Measurements from ENCODE around the gene ACOX3.

Gene ACOX3

DNA sequence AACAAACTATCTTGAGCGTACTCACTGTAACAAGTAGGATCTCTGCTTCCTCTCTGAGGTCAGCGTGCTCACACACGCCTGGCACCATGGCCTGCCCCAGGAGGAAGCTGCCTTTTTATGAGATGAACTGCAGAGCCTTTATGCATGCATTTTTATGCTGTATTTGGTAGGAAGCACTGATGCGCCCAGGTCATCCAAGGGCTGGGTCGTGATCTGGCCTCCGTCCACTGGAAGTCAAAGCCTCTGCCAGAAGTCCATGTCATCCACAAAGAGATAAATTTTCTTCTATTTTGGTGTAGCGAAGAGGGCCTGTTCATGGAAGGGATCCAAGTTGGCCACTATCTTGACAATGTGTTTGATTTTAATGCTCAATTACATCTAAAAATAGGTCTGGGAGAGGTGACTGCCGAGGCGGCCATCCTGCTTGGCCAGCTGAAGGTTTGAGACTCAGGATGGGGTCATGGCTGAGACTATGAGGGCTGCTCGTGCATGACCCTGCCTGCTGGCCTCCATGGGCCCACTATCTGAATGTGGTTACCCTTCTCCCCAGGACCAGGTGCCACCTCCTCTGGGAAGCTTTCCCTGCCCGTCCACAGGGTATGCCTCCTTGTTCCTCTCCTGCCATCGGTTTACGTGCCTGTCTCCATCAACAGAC, 120.7 kb downstream of the ACOX3 start:
- DNase-seq = no peak

DNA sequence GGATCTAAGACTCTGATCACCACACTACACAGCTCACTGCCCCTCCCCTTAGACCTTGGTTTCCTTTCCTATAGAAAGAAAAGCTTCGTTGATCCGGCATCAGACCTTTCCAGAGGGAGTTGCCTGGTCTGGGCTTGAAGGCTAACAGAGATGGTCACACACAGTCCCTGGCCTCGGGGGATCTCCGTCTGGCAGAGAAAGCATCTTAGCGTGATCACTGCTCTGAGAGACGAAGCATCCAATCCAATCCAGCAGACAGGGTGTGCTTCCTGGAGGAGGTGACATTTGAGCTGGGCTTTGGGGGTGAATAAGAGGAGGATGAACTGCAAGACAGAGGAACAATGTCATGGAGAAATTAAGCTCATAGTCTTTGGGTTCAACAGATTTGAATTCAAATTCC, 121.5 kb downstream of the ACOX3 start:
- no peak for DNase-seq

DNA sequence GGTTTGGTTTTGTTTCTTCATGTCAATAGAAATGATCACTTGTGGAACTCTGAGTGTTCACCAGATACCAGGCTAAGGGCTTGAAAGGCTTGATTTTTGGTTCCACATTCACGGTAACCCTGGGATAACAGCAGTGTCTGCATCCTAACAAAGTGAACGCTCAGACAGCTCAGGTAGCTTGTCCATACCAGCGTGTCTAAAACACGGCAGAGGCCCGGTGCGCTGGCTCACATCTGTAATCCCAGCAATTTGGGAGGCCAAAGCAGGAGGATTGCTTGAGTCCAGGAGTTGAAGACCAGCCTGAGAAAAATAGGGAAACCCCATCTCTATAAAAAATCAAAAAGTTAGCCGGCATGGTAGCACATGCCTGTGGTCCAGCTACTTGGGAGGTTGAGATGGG, 122.0 kb downstream of the ACOX3 start:
- DNase-seq = no peak

DNA sequence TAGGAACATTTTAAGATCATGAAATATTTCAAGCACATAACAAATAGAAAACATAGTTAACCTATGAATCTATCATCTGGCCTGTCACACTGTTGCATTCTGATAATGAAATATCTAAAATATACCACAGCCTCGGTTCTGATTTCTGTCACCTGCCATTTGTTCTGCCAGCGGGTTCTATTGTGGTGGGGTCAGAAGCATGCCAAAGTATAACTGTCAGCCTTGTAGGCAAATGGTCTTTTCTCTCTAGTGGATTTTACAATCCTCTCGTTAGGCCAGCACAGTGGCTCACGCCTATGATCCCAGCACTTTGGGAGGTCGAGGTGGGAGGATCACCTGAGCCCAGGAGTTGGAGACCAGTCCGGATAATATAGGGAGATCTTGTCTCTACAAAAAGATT, 123.0 kb downstream of the ACOX3 start:
- DNase-seq = no peak

- no peak for DNase-seq
Measured at GRCh38 chr4:8316911-8317351, 123.6 kb downstream of the ACOX3 start.

Measured in fibroblast of skin of scalp (primary cell).